SK-N-SH (cell line): ENCODE results near the gene USP22.

Source experiments
- CTCF ChIP-seq: fragments of 200-600 bp; sonication (generic); IDR thresholded peaks from 2 replicates; pipeline ENCODE4 v1.6.1; 2017; ENCODE audit warnings: antibody characterized with exemption, mild to moderate bottlenecking, moderate library complexity
- JUND ChIP-seq: IDR thresholded peaks from 2 replicates; pipeline ENCODE4 v1.4.0; 2012
- POLR2AphosphoS5 ChIP-seq: IDR thresholded peaks from 2 replicates; pipeline ENCODE4 v1.6.1; 2012; ENCODE audit warnings: low read depth, low read length
- RCOR1 ChIP-seq: fragments of 150-350 bp; IDR thresholded peaks from 2 replicates; pipeline ENCODE4 v1.6.1; 2017; ENCODE audit warnings: antibody characterized with exemption, low read length
- SIN3A ChIP-seq: IDR thresholded peaks from 2 replicates; pipeline ENCODE4 v1.6.1; 2012; ENCODE audit warnings: low read depth, mild to moderate bottlenecking, low read length, moderate library complexity, borderline replicate concordance
- TF ChIP-seq, protein P1 (sequence below): IDR thresholded peaks from 2 replicates; pipeline ENCODE4 v1.6.1; 2012; ENCODE audit warnings: mild to moderate bottlenecking, low read depth, low read length, moderate library complexity

GRCh38 chr17:21017861-21018260 lies 24.9 kb downstream of the USP22 start:
- TF ChIP-seq, protein P1, sequence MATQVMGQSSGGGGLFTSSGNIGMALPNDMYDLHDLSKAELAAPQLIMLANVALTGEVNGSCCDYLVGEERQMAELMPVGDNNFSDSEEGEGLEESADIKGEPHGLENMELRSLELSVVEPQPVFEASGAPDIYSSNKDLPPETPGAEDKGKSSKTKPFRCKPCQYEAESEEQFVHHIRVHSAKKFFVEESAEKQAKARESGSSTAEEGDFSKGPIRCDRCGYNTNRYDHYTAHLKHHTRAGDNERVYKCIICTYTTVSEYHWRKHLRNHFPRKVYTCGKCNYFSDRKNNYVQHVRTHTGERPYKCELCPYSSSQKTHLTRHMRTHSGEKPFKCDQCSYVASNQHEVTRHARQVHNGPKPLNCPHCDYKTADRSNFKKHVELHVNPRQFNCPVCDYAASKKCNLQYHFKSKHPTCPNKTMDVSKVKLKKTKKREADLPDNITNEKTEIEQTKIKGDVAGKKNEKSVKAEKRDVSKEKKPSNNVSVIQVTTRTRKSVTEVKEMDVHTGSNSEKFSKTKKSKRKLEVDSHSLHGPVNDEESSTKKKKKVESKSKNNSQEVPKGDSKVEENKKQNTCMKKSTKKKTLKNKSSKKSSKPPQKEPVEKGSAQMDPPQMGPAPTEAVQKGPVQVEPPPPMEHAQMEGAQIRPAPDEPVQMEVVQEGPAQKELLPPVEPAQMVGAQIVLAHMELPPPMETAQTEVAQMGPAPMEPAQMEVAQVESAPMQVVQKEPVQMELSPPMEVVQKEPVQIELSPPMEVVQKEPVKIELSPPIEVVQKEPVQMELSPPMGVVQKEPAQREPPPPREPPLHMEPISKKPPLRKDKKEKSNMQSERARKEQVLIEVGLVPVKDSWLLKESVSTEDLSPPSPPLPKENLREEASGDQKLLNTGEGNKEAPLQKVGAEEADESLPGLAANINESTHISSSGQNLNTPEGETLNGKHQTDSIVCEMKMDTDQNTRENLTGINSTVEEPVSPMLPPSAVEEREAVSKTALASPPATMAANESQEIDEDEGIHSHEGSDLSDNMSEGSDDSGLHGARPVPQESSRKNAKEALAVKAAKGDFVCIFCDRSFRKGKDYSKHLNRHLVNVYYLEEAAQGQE = no peak
- TF ChIP-seq JUND = no peak
- no peak for TF ChIP-seq CTCF
- no peak for TF ChIP-seq POLR2AphosphoS5
- TF ChIP-seq RCOR1 = no peak
- no peak for TF ChIP-seq SIN3A
